ENCODE measurements around the gene EXOC2.

The EXOC2 gene

DNA sequence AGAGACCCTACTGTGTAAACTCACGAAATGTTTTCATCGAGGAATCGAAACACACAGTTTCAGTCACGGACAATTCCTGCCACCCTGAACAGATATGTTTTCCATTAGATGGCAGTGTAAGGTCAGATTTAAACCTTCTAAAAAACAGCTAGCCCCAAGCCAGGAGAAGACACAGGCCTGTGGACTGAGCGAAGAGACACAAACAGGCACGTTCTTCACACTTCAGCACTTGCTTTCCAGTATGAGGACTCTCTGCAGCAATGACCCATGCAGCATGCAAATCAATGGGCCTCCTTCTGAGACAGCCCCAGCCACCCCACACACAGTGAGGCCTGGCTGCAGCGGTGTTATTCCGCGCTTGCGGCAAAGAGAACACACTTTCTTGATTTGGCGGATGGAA, 68.0 kb downstream of the EXOC2 start:
- TF ChIP-seq CTCF (IDR thresholded peaks at IDR 0.05) = no peak
- H3K9ac ChIP-seq = no peak overlapping the region
- H3K4me2 ChIP-seq (ENCODE audit: low read length) = no peak overlapping the region
- H3K4me3 ChIP-seq (ENCODE audit: low read depth, low read length) = no peak overlapping the region
- H3K9me3 ChIP-seq (ENCODE audit: control insufficient read depth, low read length) = no peaks in the 10 kb centered on the region
- no peaks in the 10 kb centered on the region for H3K36me3 ChIP-seq (ENCODE audit: control insufficient read depth, insufficient read depth, low read length)
- no peak overlapping the region for H3K27ac ChIP-seq
- peaks cover 3% of the 10 kb centered on the region for H3K4me1 ChIP-seq
- H2AFZ ChIP-seq = no peak overlapping the region
- H3K27me3 ChIP-seq (ENCODE audit: control insufficient read depth, insufficient read depth, low read length) = no peaks in the 10 kb centered on the region
- H3K79me2 ChIP-seq = no peaks in the 10 kb centered on the region

- no peaks in the 10 kb centered on the region for H3K27me3 ChIP-seq (ENCODE audit: control insufficient read depth, insufficient read depth, low read length)
- H3K79me2 ChIP-seq = no peaks in the 10 kb centered on the region
- no peak overlapping the region for H3K9ac ChIP-seq
- peaks cover 3% of the 10 kb centered on the region for H3K4me1 ChIP-seq
- H2AFZ ChIP-seq = no peak overlapping the region
- no peak overlapping the region for H3K4me3 ChIP-seq (ENCODE audit: low read depth, low read length)
- H3K9me3 ChIP-seq (ENCODE audit: control insufficient read depth, low read length) = no peaks in the 10 kb centered on the region
- TF ChIP-seq CTCF (IDR thresholded peaks at IDR 0.05) = no peak
- H3K4me2 ChIP-seq (ENCODE audit: low read length) = no peak overlapping the region
- H3K27ac ChIP-seq = no peak overlapping the region
- no peaks in the 10 kb centered on the region for H3K36me3 ChIP-seq (ENCODE audit: control insufficient read depth, insufficient read depth, low read length)
These were observed 70.5 kb downstream of the EXOC2 start for GRCh38 chr6:622462-622861.

GRCh38 chr6:621931-622330, 71.0 kb downstream of the EXOC2 start:
- Histone ChIP-seq H3K9me3 (ENCODE audit: control insufficient read depth, low read length) (no peaks in the 10 kb centered on the region), H3K27me3 (ENCODE audit: control insufficient read depth, insufficient read depth, low read length) (no peaks in the 10 kb centered on the region), H3K4me3 (ENCODE audit: low read depth, low read length) (no peak overlapping the region), H3K79me2 (no peaks in the 10 kb centered on the region), H3K36me3 (ENCODE audit: control insufficient read depth, insufficient read depth, low read length) (no peaks in the 10 kb centered on the region), H3K4me1 (no peaks in the 10 kb centered on the region), H3K9ac (no peak overlapping the region), H3K4me2 (ENCODE audit: low read length) (no peak overlapping the region), H3K27ac (no peak overlapping the region), H2AFZ (no peak overlapping the region)
- TF ChIP-seq CTCF (IDR thresholded peaks at IDR 0.05) = no peak

DNA sequence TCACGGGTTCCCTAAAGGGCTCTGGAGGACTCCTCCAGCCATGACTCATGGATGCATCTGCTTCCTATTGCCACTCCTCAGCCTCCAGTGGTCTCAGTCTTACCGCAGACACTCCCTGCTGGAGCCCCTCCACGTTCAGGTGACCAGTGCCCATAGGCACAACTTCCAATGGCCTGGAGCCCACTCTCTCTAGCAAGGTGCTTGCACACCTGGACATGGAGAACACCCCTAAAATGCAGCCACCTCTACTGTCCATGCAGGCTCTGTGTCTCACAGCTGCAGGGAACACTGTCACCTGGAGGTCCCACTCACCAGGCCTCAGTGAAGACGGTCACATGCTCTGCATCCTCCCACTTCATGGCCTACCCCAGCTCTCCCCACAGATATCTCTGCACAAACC, 72.0 kb downstream of the EXOC2 start:
- TF ChIP-seq CTCF (IDR thresholded peaks at IDR 0.05) = no peak
- no peak overlapping the region for H3K4me2 ChIP-seq (ENCODE audit: low read length)
- H3K4me3 ChIP-seq (ENCODE audit: low read depth, low read length) = no peak overlapping the region
- H3K9ac ChIP-seq = no peak overlapping the region
- no peaks in the 10 kb centered on the region for H3K9me3 ChIP-seq (ENCODE audit: control insufficient read depth, low read length)
- H3K27me3 ChIP-seq (ENCODE audit: control insufficient read depth, insufficient read depth, low read length) = no peaks in the 10 kb centered on the region
- H3K4me1 ChIP-seq = no peaks in the 10 kb centered on the region
- H3K36me3 ChIP-seq (ENCODE audit: control insufficient read depth, insufficient read depth, low read length) = no peaks in the 10 kb centered on the region
- no peaks in the 10 kb centered on the region for H3K79me2 ChIP-seq
- H2AFZ ChIP-seq = no peak overlapping the region
- H3K27ac ChIP-seq = no peak overlapping the region

- Histone ChIP-seq H2AFZ (no peak overlapping the region), H3K27ac (no peak overlapping the region), H3K9ac (no peak overlapping the region), H3K27me3 (ENCODE audit: control insufficient read depth, insufficient read depth, low read length) (no peaks in the 10 kb centered on the region), H3K4me2 (ENCODE audit: low read length) (no peak overlapping the region), H3K36me3 (ENCODE audit: control insufficient read depth, insufficient read depth, low read length) (no peaks in the 10 kb centered on the region), H3K4me3 (ENCODE audit: low read depth, low read length) (no peak overlapping the region), H3K79me2 (no peaks in the 10 kb centered on the region), H3K4me1 (no peaks in the 10 kb centered on the region), H3K9me3 (ENCODE audit: control insufficient read depth, low read length) (no peaks in the 10 kb centered on the region)
- TF ChIP-seq CTCF (IDR thresholded peaks at IDR 0.05) = no peak
These were observed 72.8 kb downstream of the EXOC2 start for GRCh38 chr6:620166-620565.

Measured in parathyroid adenoma (tissue), 2 donors.